Measurements from ENCODE around the gene SCUBE3. TPM values are rescaled to one million over a fixed set of nuclear protein-coding genes. Genes with fewer than 3 reads are reported as not detected.

The SCUBE3 gene
- total and polyA plus RNA-seq, 2 of the 13 experiments (the other 11 are each of a cell fraction or from before 2014, with no cell fraction given), result not detected

DNA sequence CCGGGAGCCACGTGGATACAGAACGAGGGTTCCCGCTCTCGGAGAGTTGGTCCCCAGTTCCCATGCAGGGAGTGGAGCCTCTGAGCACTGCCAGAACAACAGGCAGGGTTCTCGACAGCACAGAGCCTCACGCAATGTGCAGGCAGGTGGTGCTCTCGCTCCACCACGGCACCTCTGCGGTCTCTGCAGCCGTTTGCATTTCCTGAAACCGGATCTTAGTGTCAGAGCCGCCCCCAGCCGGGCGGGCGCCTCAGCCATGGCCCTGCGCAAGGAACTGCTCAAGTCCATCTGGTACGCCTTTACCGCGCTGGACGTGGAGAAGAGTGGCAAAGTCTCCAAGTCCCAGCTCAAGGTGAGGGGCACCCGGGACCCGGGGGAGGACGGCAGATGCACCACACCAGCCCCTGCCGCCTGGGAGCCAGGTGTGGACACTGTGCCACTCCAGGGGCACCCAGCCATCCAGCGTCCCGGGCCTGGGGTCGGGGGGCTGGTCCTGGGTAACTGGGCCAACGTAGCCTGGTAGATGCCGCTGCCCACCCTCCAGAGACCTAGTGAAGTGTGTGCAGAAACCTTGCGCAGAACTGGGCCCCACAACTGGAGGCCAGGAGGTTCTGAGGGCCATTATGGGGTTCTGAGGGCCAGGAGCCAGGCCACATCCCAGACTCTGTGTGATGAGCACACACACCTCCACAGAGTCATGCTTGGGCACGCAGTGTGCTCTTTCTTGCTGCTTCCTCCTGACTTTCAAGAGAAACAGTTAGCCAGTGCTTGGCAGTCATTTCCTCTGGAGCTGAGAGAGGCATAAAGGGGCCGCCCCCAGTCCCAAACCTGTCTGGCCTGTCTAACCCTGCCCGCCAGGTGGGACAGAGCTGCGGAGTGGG is 84.1 kb downstream of the SCUBE3 start, which contains the start of gene DEF6 (continued):
- TF ChIP-seq ZBTB14 (CRISPR knock-in tag; IDR thresholded peaks at IDR 0.05) (peak; percentile 11; the same call in 1 of the 2 replicates), SNAI1 (CRISPR knock-in tag; IDR thresholded peaks at IDR 0.05; ENCODE audit: borderline replicate concordance) (peak; percentile 80; the same call in 1 of the 2 replicates), ZNF775 (CRISPR knock-in tag; IDR thresholded peaks at IDR 0.05; ENCODE audit: borderline replicate concordance) (no peak), RFXAP (CRISPR knock-in tag; IDR thresholded peaks at IDR 0.05; ENCODE audit: borderline replicate concordance) (peak; percentile 87; the same call in 1 of the 2 replicates), ZNF83 (CRISPR knock-in tag; IDR thresholded peaks at IDR 0.05; ENCODE audit: borderline replicate concordance) (no peak), MIXL1 (CRISPR knock-in tag; IDR thresholded peaks at IDR 0.05) (peak; percentile 87), ZSCAN31 (CRISPR knock-in tag; IDR thresholded peaks at IDR 0.05; ENCODE audit: low read depth) (0 out of 2 replicates have a peak, but pooled peaks have one; percentile 58), ZNF468 (CRISPR knock-in tag; IDR thresholded peaks at IDR 0.05) (no peak), GZF1 (CRISPR knock-in tag; IDR thresholded peaks at IDR 0.05) (peak; percentile 52; the same call in 1 of the 2 replicates), ZNF276 (CRISPR knock-in tag; IDR thresholded peaks at IDR 0.05; ENCODE audit: low read depth) (peak; percentile 93; the same call in 1 of the 2 replicates), ZBTB42 (CRISPR knock-in tag; IDR thresholded peaks at IDR 0.05) (peak; percentile 77; the same call in 1 of the 2 replicates), RAD21 (CRISPR knock-in tag; IDR thresholded peaks at IDR 0.05) (peak; percentile 100), GPN1 (CRISPR knock-in tag; IDR thresholded peaks at IDR 0.05; ENCODE audit: borderline replicate concordance) (no peak), ZNF670 (CRISPR knock-in tag; IDR thresholded peaks at IDR 0.05; ENCODE audit: borderline replicate concordance) (0 out of 2 replicates have a peak, but pooled peaks have one; percentile 69), PHF21A (CRISPR knock-in tag; IDR thresholded peaks at IDR 0.05) (peak; percentile 25; the same call in 1 of the 2 replicates), MIER2 (CRISPR knock-in tag; IDR thresholded peaks at IDR 0.05) (peak; percentile 65), SOX5 (CRISPR knock-in tag; IDR thresholded peaks at IDR 0.05; ENCODE audit: borderline replicate concordance) (peak; percentile 71)
- TF ChIP-seq, protein P1, sequence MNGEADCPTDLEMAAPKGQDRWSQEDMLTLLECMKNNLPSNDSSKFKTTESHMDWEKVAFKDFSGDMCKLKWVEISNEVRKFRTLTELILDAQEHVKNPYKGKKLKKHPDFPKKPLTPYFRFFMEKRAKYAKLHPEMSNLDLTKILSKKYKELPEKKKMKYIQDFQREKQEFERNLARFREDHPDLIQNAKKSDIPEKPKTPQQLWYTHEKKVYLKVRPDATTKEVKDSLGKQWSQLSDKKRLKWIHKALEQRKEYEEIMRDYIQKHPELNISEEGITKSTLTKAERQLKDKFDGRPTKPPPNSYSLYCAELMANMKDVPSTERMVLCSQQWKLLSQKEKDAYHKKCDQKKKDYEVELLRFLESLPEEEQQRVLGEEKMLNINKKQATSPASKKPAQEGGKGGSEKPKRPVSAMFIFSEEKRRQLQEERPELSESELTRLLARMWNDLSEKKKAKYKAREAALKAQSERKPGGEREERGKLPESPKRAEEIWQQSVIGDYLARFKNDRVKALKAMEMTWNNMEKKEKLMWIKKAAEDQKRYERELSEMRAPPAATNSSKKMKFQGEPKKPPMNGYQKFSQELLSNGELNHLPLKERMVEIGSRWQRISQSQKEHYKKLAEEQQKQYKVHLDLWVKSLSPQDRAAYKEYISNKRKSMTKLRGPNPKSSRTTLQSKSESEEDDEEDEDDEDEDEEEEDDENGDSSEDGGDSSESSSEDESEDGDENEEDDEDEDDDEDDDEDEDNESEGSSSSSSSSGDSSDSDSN (CRISPR knock-in tag; IDR thresholded peaks at IDR 0.05), result peak; percentile 80
- TF ChIP-seq, protein P2, sequence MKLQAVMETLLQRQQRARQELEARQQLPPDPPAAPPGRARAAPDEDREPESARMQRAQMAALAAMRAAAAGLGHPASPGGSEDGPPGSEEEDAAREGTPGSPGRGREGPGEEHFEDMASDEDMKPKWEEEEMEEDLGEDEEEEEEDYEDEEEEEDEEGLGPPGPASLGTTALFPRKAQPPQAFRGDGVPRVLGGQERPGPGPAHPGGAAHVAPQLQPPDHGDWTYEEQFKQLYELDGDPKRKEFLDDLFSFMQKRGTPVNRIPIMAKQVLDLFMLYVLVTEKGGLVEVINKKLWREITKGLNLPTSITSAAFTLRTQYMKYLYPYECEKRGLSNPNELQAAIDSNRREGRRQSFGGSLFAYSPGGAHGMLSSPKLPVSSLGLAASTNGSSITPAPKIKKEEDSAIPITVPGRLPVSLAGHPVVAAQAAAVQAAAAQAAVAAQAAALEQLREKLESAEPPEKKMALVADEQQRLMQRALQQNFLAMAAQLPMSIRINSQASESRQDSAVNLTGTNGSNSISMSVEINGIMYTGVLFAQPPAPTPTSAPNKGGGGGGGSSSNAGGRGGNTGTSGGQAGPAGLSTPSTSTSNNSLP (IDR thresholded peaks at IDR 0.05; ENCODE audit: low read depth, low read length), result peak; percentile 56; the same call in 1 of the 2 replicates
- TF ChIP-seq, protein P3, sequence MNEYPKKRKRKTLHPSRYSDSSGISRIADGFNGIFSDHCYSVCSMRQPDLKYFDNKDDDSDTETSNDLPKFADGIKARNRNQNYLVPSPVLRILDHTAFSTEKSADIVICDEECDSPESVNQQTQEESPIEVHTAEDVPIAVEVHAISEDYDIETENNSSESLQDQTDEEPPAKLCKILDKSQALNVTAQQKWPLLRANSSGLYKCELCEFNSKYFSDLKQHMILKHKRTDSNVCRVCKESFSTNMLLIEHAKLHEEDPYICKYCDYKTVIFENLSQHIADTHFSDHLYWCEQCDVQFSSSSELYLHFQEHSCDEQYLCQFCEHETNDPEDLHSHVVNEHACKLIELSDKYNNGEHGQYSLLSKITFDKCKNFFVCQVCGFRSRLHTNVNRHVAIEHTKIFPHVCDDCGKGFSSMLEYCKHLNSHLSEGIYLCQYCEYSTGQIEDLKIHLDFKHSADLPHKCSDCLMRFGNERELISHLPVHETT (CRISPR knock-in tag; conservative IDR thresholded peaks at IDR 0.05), result peak; percentile 50; the same call in 1 of the 2 replicates
